ENCODE data around the gene PRLR. TPM values are rescaled to one million over a fixed set of nuclear protein-coding genes. Genes with fewer than 3 reads are reported as not detected.

PRLR gene
- total RNA-seq, 2 donors from 2014 or later: 4.1 to 6.5 TPM

DNA sequence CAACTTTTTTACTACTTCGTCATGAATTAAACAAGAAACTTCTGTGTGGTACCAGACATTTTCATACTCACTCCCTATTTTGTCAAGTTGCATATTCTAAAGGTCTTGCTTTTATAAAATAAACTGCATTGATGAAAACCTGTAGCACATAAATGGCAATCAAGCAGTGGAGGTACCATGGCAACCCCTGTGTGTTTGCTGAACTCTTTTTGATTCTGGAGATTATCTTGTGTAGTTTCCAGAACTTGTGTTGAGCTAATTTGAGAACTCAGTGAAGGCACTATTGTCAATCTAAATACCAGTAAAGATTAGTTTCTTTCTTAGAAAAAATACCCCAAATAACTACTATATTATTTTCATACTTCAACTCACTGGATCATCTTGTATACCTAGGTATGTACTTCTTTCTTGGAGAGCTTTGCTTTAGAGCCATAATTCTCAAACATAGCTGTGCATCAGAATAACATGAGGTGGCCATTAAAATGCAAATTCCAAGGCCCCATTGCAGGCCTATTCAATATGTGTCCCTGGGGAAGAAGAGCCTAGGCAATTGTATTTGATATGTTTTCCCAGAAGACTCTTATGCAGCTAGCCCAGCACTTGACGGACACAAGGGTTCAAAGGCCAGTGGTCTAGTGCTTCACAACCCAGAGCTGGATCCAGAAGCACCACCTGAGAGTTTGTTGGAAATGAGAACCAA, 9.8 kb upstream of the PRLR start:
- H3K4me3 Mint-ChIP-seq: no peak overlapping the region
- no peak overlapping the region for H3K4me3 ChIP-seq (ENCODE audit: low read length)

DNA sequence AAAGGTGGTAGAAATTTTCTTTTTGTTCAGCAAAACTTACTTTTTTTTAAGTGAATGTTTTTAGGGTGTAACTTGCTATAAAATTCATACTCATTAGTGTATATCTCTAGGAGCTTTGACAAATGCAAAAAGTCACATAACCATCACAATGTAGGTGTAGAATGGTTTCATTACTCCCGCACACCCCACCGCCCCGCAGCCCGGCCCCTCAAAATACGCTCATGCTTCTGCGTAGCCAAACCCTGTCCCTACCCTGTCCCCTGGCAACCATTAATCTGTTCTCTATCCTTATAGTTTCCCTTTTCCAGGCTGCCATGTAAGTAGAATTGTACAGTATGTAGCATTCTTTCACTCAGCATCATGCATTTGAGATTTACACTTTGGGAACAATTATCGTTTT, 9.2 kb upstream of the PRLR start:
- H3K9me3 ChIP-seq (ENCODE audit: control insufficient read depth, low read length): no peaks in the 10 kb centered on the region
- Mint-ChIP-seq H3K4me3 (no peak overlapping the region), H3K9me3 (peaks cover 4% of the 10 kb centered on the region), H3K4me1 (peaks cover 26% of the 10 kb centered on the region), H3K27ac (no peak overlapping the region), H3K27me3 (ENCODE audit: insufficient read depth) (no peaks in the 10 kb centered on the region), H3K36me3 (ENCODE audit: low read depth) (no peaks in the 10 kb centered on the region)
- no peaks in the 10 kb centered on the region for H3K36me3 ChIP-seq (ENCODE audit: control insufficient read depth, insufficient read depth, low read length)
- 98 to 100% methylated on average over 1 to 7 of the region's 7 CpGs for whole genome bisulfite sequencing, 2 experiments (ENCODE audit: insufficient coverage in 1 of 2, insufficient read length in 1 of 2)
- H3K27me3 ChIP-seq (ENCODE audit: control insufficient read depth, insufficient read depth, low read length, poor library complexity, severe bottlenecking): no peaks in the 10 kb centered on the region
- no peak overlapping the region for H3K27ac ChIP-seq (ENCODE audit: low read depth, low read length)
- H3K9ac ChIP-seq (ENCODE audit: extremely low read depth, low read length, poor library complexity, severe bottlenecking): no peak overlapping the region
- DNase-seq: no peak
- H3K4me1 ChIP-seq (ENCODE audit: control insufficient read depth, insufficient read depth, low read length): peaks cover 5% of the 10 kb centered on the region
- TF ChIP-seq, protein P1, sequence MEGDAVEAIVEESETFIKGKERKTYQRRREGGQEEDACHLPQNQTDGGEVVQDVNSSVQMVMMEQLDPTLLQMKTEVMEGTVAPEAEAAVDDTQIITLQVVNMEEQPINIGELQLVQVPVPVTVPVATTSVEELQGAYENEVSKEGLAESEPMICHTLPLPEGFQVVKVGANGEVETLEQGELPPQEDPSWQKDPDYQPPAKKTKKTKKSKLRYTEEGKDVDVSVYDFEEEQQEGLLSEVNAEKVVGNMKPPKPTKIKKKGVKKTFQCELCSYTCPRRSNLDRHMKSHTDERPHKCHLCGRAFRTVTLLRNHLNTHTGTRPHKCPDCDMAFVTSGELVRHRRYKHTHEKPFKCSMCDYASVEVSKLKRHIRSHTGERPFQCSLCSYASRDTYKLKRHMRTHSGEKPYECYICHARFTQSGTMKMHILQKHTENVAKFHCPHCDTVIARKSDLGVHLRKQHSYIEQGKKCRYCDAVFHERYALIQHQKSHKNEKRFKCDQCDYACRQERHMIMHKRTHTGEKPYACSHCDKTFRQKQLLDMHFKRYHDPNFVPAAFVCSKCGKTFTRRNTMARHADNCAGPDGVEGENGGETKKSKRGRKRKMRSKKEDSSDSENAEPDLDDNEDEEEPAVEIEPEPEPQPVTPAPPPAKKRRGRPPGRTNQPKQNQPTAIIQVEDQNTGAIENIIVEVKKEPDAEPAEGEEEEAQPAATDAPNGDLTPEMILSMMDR (conservative IDR thresholded peaks at IDR 0.05): no peak
- no peak overlapping the region for H3K4me3 ChIP-seq (ENCODE audit: low read length)

More for the DNA sequence above, 9.8 kb upstream of the PRLR start:
- Mint-ChIP-seq H3K36me3 (ENCODE audit: low read depth) (no peaks in the 10 kb centered on the region), H3K27ac (no peak overlapping the region), H3K9me3 (peaks cover 4% of the 10 kb centered on the region), H3K27me3 (ENCODE audit: insufficient read depth) (no peaks in the 10 kb centered on the region), H3K4me1 (peaks cover 26% of the 10 kb centered on the region)
- no peak for DNase-seq
- H3K27me3 ChIP-seq (ENCODE audit: control insufficient read depth, insufficient read depth, low read length, poor library complexity, severe bottlenecking): no peaks in the 10 kb centered on the region
- H3K9ac ChIP-seq (ENCODE audit: extremely low read depth, low read length, poor library complexity, severe bottlenecking): no peak overlapping the region
- TF ChIP-seq, protein P1 (conservative IDR thresholded peaks at IDR 0.05): no peak
- no peak overlapping the region for H3K27ac ChIP-seq (ENCODE audit: low read depth, low read length)
- 97 to 100% methylated on average over 1 to 2 of the region's 2 CpGs for WGBS, 2 experiments (ENCODE audit: insufficient coverage in 1 of 2, insufficient read length in 1 of 2)
- H3K36me3 ChIP-seq (ENCODE audit: control insufficient read depth, insufficient read depth, low read length): no peaks in the 10 kb centered on the region
- peaks cover 5% of the 10 kb centered on the region for H3K4me1 ChIP-seq (ENCODE audit: control insufficient read depth, insufficient read depth, low read length)
- no peaks in the 10 kb centered on the region for H3K9me3 ChIP-seq (ENCODE audit: control insufficient read depth, low read length)

DNA sequence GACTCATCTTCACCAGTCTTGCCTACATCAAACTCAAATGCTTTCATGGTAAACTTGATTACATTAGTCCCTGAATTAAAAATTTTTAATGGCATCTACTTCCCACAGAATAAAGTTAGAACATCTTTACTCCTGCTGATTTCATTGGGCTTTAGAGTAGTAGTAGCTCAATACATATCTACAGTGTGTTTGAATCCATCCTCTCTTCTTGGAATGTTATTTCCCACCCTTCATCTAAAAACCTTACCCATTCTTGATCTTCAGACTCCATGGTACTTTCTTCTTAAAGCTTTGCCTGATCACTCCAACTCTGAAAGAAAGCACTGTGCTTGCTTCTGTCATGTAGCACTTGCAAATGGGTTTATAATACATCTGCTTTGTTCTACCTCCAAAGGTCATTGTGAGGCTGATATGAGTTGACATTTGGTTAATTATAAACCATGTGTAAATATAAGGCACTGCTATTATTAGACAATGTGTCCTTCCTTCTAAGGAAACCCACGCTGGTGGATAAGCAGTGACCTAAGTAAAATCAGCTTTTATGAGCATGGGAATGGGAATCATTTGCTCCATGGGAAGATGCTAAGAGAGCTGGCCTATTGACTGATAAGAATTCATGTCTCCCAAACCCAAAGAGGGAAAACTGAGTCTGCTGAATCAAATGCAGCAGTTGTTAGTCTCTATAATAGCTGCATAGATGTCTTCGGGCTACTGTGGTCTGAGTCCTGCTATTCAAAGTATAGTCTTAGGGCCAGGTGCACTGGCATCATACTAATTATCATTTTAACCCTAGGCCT, 7.5 kb upstream of the PRLR start:
- no peak overlapping the region for H3K9ac ChIP-seq (ENCODE audit: extremely low read depth, low read length, poor library complexity, severe bottlenecking)
- Mint-ChIP-seq H3K36me3 (ENCODE audit: low read depth) (no peaks in the 10 kb centered on the region), H3K27ac (no peak overlapping the region), H3K4me1 (peaks cover 23% of the 10 kb centered on the region), H3K9me3 (peaks cover 4% of the 10 kb centered on the region), H3K27me3 (ENCODE audit: insufficient read depth) (no peaks in the 10 kb centered on the region), H3K4me3 (no peak overlapping the region)
- 86 to 90% methylated on average over 2 of the region's 2 CpGs for WGBS, 2 experiments (ENCODE audit: insufficient coverage in 1 of 2, insufficient read length in 1 of 2)
- TF ChIP-seq, protein P1 (conservative IDR thresholded peaks at IDR 0.05): no peak
- H3K27ac ChIP-seq (ENCODE audit: low read depth, low read length): no peak overlapping the region
- H3K36me3 ChIP-seq (ENCODE audit: control insufficient read depth, insufficient read depth, low read length): no peaks in the 10 kb centered on the region
- H3K4me1 ChIP-seq (ENCODE audit: control insufficient read depth, insufficient read depth, low read length): peaks cover 5% of the 10 kb centered on the region
- no peak for DNase-seq
- H3K27me3 ChIP-seq (ENCODE audit: control insufficient read depth, insufficient read depth, low read length, poor library complexity, severe bottlenecking): no peaks in the 10 kb centered on the region
- H3K4me3 ChIP-seq (ENCODE audit: low read length): no peak overlapping the region
- no peaks in the 10 kb centered on the region for H3K9me3 ChIP-seq (ENCODE audit: control insufficient read depth, low read length)

Measured in endodermal cell (in vitro differentiated cells).